Left hindlimb (tissue), 1 donor: ENCODE results near the gene IRAK3.
A peak's percentile ranks its signal among the peaks of the same experiment; 100 is the strongest.
"Not testable (repeated sequence)": the region's sequence is repeated elsewhere in the genome, so short reads cannot be mapped to it uniquely, and the experiment has no call there.

Experiments
- DNase-seq: peaks from one replicate; pipeline ENCODE4 v3.0.0-alpha.2; 2018

IRAK3 gene

GRCh38 chr12:66268562-66268961 is 79.5 kb downstream of the IRAK3 start:
- no peak for DNase-seq

GRCh38 chr12:66269142-66269541 is 80.1 kb downstream of the IRAK3 start:
- no peak for DNase-seq

GRCh38 chr12:66269757-66270383 is 80.9 kb downstream of the IRAK3 start:
- DNase-seq, result no peak

- no peak for DNase-seq
These were observed 81.6 kb downstream of the IRAK3 start for GRCh38 chr12:66270613-66271012.

- no peak for DNase-seq
These were observed 83.6 kb downstream of the IRAK3 start for GRCh38 chr12:66272650-66273049.

- DNase-seq, result no peak
These were observed 84.1 kb downstream of the IRAK3 start for GRCh38 chr12:66273147-66273546.

- DNase-seq, result no peak
These were observed 86.0 kb downstream of the IRAK3 start for GRCh38 chr12:66275040-66275439.

- DNase-seq, result no peak
These were observed 90.2 kb downstream of the IRAK3 start for GRCh38 chr12:66279123-66279712.

- no peak for DNase-seq
These were observed 91.5 kb downstream of the IRAK3 start for GRCh38 chr12:66280561-66280960.

- no peak for DNase-seq
These were observed 93.2 kb downstream of the IRAK3 start for GRCh38 chr12:66282244-66282643.

- no peak for DNase-seq
These were observed 98.3 kb downstream of the IRAK3 start for GRCh38 chr12:66287275-66287674.

- no peak for DNase-seq
These were observed 99.1 kb downstream of the IRAK3 start for GRCh38 chr12:66288121-66288520.

- no peak for DNase-seq
These were observed 100.5 kb downstream of the IRAK3 start for GRCh38 chr12:66289485-66289884.

- no peak for DNase-seq
These were observed 101.7 kb downstream of the IRAK3 start for GRCh38 chr12:66290716-66291200.

GRCh38 chr12:66296176-66296683 is 107.2 kb downstream of the IRAK3 start:
- DNase-seq, result no peak

GRCh38 chr12:66297080-66297479 is 108.1 kb downstream of the IRAK3 start:
- no peak for DNase-seq

GRCh38 chr12:66297923-66298322 is 108.9 kb downstream of the IRAK3 start:
- no peak for DNase-seq

GRCh38 chr12:66301944-66302826 is 113.2 kb downstream of the IRAK3 start, which contains the start of gene HELB:
Gene HELB (plus strand): TSS chr12:66302493. CDS start chr12:66302604, 111 bp downstream.
- peak; percentile 98 for DNase-seq

- DNase-seq, result no peak
These were observed 113.8 kb downstream of the IRAK3 start for GRCh38 chr12:66302827-66303169.

GRCh38 chr12:66303316-66303804 is 114.3 kb downstream of the IRAK3 start:
- not testable (repeated sequence) for DNase-seq
